SJCRH30 (cell line): ENCODE measurements around the gene SPATA13. TPM values are rescaled to one million over a fixed set of nuclear protein-coding genes. Genes with fewer than 3 reads are reported as not detected.

Source experiments
- DNase-seq, 2 experiments: peaks; one replicate each; pipeline ENCODE4 v3.0.0-alpha.2; 2015 to 2020
- H3K27ac ChIP-seq: fragments of 250-450 bp; sonication (Bioruptor Pico); 2 replicates; pipeline ENCODE4 v1.5.1; 2020; ENCODE audit warnings: mild to moderate bottlenecking, moderate library complexity
- H3K27me3 ChIP-seq: fragments of 250-450 bp; sonication (Bioruptor Pico); 2 replicates; pipeline ENCODE4 v1.5.1; 2020; ENCODE audit warnings: mild to moderate bottlenecking, moderate library complexity
- H3K36me3 ChIP-seq: fragments of 250-450 bp; sonication (Bioruptor Pico); 2 replicates; pipeline ENCODE4 v1.5.1; 2020; ENCODE audit warnings: mild to moderate bottlenecking, moderate library complexity
- H3K4me1 ChIP-seq: fragments of 250-450 bp; sonication (Bioruptor Pico); 2 replicates; pipeline ENCODE4 v1.5.1; 2020; ENCODE audit warnings: mild to moderate bottlenecking, moderate library complexity
- H3K4me3 ChIP-seq: fragments of 250-450 bp; sonication (Bioruptor Pico); 2 replicates; pipeline ENCODE4 v1.5.1; 2020; ENCODE audit warnings: mild to moderate bottlenecking, moderate library complexity
- H3K9me3 ChIP-seq: fragments of 250-450 bp; sonication (Bioruptor Pico); replicated peaks from 2 replicates; pipeline ENCODE4 v1.5.1; 2020; ENCODE audit warnings: mild to moderate bottlenecking, moderate library complexity
- total RNA-seq: library from RNA; depleted of rRNA; stranded (reverse); fragments of >200 nt; shearing (Covaris generic); gene quantifications from 2 replicates; pipeline ENCODE4 v1.2.3, GENCODE V29; 2014

SPATA13 gene
- total RNA-seq, 1 experiment from 2014 or later, result 23.0 TPM

DNA sequence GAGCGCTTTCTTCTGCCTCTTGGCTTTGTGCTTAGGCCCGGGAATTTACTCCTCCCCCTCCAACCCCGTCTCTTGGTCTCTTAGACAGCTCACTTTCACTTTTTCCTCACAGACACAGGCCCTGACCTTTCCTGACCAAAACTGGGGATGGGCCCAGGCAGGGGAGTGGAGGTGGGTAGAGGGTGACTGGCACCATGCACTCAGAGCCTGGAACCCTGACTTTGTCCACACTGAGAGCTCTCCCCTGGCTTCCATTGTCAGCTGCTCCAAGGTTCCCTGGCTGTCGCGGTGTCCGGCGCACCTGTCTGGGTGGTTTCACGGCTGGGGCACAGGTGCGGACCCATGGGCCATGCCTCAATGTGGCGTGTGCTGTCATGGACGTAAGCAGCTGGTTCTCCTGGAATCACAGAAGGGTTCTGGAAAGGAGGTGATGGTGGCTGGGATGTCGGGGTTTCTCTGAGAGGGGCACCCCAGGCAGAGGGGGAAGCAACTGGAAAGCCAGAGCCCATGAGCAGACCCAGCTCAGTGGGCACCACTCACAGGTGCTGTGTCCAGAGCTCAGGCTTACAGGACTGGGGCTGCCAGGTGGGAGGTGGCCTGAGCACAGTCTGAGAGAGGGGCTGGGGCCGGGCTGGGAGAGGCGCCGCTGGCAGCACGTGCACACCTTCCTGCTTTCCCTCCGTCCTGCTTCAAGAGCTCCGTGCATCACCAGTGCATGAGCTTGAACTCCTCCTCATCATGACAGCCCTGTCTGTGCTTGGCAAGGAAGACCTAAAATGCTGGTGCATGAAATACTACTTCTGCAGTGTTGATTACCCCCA, 120.9 kb downstream of the SPATA13 start:
- Histone ChIP-seq H3K36me3 (no peaks in the 10 kb centered on the region; the same call in 1 of the 2 replicates), H3K27ac (no peak overlapping the region), H3K4me1 (0 out of 2 replicates have a peak, but pooled peaks cover 3% of the 10 kb centered on the region), H3K9me3 (no peaks in the 10 kb centered on the region), H3K27me3 (no peaks in the 10 kb centered on the region), H3K4me3 (no peak overlapping the region)
- peak in 1 of 2 experiments; percentile 28 for DNase-seq

DNA sequence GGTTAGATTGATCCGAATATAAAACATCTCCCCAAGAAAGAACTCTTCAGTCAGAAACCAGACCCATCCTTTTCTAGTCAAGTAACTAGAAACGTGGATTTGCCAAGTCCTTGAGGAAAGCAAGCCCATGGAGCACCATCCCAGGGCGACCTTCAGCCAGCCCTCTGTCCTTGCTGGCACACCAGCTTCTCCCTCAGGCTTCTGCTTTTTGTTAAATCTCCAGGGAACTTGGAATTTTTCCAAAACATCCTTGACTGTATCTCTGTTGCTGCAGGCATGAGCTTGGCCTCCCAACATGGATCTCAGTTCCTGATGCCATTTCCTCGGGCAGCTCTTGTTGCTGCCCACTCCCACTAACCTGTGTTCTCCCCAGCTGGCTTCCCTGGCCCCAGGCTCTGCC, 121.7 kb downstream of the SPATA13 start:
- Histone ChIP-seq H3K27ac (no peak overlapping the region), H3K9me3 (no peaks in the 10 kb centered on the region), H3K36me3 (no peaks in the 10 kb centered on the region; the same call in 1 of the 2 replicates), H3K27me3 (no peaks in the 10 kb centered on the region), H3K4me1 (0 out of 2 replicates have a peak, but pooled peaks cover 3% of the 10 kb centered on the region), H3K4me3 (no peak overlapping the region)
- DNase-seq, result no peak

DNA sequence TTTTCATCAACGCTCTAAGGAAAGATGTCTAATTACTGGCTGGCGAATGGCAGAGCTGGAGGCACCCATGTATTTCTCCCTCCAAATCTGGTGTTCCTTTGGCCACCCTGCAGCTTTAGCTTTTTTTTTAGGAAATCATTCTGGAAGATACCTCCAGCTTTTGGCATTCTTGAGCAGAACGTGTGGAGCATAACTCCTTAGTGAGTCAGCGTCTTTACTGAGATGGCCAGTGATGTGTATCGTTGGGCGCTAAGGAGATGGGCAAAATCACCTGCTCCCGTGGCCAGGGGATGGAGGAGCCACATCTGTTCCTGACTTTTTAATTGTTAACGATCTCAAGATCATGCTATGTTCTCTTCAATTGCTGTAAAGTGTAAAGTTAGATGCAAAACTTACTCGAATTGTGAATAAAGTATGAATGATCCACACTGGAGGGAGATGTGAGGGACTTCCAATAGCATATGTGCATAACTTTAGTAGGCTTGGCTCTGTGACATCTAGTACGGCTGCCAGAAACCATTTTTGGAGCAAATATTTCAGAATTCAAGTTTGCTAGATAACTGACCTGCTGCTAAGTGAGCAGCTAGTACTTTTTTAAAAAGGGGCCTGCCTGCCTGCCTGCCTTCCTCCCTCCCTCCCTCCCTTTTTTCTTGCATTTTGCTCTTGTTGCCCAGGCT, 124.5 kb downstream of the SPATA13 start:
- Histone ChIP-seq H3K36me3 (peaks cover 8% of the 10 kb centered on the region), H3K27me3 (no peaks in the 10 kb centered on the region), H3K9me3 (no peaks in the 10 kb centered on the region), H3K4me3 (no peak overlapping the region), H3K4me1 (no peaks in the 10 kb centered on the region), H3K27ac (no peak overlapping the region)
- no peak for DNase-seq

DNA sequence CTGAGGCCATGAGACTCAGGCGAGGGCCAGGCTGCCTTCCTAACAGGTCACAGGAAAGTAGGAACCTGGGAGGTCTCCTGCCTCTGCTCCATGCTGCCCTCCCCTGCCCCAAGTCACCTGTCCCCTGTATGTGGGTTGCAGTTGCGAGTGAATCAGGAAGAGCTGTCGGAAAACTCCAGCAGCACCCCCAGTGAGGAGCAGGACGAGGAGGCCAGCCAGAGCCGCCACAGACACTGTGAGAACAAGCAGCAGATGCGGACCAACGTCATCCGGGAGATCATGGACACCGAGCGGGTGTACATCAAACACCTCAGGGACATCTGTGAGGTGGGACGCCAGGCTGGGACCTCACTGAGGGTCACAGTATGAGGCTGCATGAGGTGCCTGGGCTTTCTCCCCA, 126.1 kb downstream of the SPATA13 start:
- Histone ChIP-seq H3K4me1 (no peaks in the 10 kb centered on the region), H3K27ac (no peak overlapping the region), H3K9me3 (no peaks in the 10 kb centered on the region), H3K4me3 (no peak overlapping the region), H3K27me3 (no peaks in the 10 kb centered on the region), H3K36me3 (peaks cover 13% of the 10 kb centered on the region)
- DNase-seq, result no peak

DNA sequence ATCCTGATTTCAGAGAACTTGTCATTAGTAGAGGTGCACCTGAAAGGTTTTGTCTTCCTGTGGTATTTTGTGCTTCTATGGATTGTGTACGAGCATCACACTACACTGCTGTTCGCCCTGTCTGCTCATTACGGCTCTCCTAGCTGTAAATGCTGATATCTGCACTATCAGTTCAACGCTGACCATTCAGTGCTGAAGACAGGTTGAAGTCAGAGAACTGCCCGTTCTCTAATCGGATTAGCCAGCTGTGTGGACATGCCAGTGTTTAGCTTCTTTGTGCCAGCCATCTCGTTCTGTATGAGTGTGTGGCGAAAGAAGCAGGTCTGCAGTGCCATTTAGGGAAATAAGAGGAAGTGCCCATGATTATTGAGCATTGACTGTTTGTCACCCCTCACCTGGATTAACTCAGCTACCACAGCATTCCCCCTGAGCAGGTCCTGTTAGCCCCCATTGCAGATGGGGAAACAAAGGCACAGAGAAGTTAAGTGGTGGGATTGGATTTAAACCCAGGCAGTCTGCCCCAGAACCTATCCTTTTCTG, 127.3 kb downstream of the SPATA13 start:
- Histone ChIP-seq H3K4me3 (no peak overlapping the region), H3K9me3 (no peaks in the 10 kb centered on the region), H3K27me3 (no peaks in the 10 kb centered on the region), H3K36me3 (peaks cover 20% of the 10 kb centered on the region), H3K27ac (no peak overlapping the region), H3K4me1 (no peaks in the 10 kb centered on the region)
- no peak for DNase-seq

DNA sequence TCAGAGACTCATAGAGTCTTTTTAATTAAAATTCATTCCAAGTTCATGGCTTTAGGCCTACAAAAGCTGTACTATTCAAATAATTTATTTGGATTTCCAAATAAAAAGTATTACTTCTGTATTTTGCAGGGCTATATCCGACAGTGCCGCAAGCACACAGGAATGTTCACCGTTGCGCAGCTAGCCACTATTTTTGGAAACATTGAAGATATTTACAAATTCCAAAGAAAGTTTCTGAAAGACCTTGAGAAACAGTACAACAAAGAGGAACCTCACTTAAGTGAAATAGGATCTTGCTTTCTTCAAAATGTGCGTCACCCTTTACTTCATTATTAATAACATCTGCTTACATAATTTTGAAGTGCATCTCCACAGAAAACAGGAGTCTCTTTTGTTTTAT, 128.3 kb downstream of the SPATA13 start:
- DNase-seq, result no peak
- no peaks in the 10 kb centered on the region for H3K9me3 ChIP-seq
- no peak overlapping the region for H3K4me3 ChIP-seq
- no peaks in the 10 kb centered on the region for H3K4me1 ChIP-seq
- H3K27me3 ChIP-seq, result no peaks in the 10 kb centered on the region
- peaks cover 25% of the 10 kb centered on the region for H3K36me3 ChIP-seq
- H3K27ac ChIP-seq, result no peak overlapping the region

DNA sequence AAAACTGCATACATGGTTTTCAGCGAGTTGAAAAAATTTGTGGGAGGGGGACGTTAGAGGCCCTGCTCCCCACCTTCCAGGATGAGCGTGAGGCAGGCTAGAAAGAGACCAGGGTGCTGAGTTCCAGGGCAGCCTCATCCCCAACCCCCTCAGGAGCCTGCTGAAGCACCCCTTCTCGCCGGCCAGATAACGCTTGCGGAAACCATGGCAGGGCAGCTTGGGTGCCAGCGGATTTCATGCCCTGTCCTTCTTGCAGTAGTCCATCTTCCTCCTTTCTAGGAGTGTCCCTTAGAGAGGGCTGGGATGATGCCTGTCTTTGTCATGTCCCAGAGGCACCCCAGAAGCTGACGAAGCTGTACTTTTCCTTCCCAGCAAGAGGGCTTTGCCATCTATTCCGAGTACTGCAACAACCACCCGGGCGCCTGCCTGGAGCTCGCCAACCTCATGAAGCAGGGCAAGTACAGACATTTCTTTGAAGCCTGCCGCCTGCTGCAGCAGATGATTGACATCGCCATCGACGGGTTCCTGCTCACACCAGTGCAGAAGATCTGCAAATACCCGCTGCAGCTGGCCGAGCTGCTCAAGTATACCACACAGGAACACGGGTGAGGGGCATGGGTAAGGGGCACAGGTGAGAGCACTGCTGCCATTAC, 129.9 kb downstream of the SPATA13 start:
- H3K27me3 ChIP-seq, result no peaks in the 10 kb centered on the region
- no peak overlapping the region for H3K27ac ChIP-seq
- H3K9me3 ChIP-seq, result no peaks in the 10 kb centered on the region
- H3K36me3 ChIP-seq, result peaks cover 29% of the 10 kb centered on the region
- H3K4me1 ChIP-seq, result no peaks in the 10 kb centered on the region
- no peak overlapping the region for H3K4me3 ChIP-seq
- no peak for DNase-seq

DNA sequence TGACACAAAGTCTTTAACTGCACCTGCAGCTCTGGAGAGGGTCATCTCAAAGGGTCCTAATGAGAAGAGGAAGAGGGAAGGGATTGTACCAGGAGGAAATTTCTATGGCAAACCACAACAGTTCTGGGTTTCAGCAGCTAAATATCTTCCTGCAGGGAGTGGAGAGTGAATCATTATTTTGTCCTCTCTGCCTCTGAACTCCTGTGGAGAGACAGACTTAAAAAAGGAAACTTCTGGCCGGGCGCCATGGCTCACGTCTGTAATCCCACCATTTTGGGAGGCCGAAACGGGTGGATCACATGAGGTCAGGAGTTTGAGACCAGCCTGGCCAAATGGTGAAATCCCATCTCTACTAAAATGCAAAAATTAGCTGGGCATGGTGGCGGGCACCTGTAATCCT, 132.0 kb downstream of the SPATA13 start:
- no peak overlapping the region for H3K4me3 ChIP-seq
- H3K4me1 ChIP-seq, result no peaks in the 10 kb centered on the region
- H3K36me3 ChIP-seq, result peaks cover 32% of the 10 kb centered on the region
- no peak overlapping the region for H3K27ac ChIP-seq
- H3K9me3 ChIP-seq, result no peaks in the 10 kb centered on the region
- no peak for DNase-seq
- H3K27me3 ChIP-seq, result no peaks in the 10 kb centered on the region

DNA sequence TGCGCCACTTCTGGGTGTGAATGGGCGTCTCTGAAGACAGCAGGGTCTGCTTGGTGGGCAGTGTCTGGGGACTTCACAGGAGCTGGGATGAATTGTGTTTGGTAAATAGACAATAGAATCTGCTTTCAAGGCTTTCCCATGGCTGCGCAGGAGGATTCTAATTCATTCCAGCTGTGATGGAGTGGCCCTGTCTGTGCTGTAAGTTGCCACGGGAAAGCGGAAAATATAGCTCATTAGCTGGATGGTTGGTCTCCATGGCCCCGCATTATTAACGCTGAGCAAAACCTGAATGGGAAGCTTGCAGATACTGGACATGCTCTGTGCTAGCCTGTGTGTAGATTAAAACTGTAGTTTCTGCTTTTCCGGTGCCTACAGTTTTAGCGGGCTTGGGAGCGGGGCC, 133.2 kb downstream of the SPATA13 start:
- no peak for DNase-seq
- no peaks in the 10 kb centered on the region for H3K9me3 ChIP-seq
- H3K27ac ChIP-seq, result no peak overlapping the region
- peaks cover 37% of the 10 kb centered on the region for H3K36me3 ChIP-seq
- H3K27me3 ChIP-seq, result no peaks in the 10 kb centered on the region
- no peaks in the 10 kb centered on the region for H3K4me1 ChIP-seq
- no peak overlapping the region for H3K4me3 ChIP-seq

DNA sequence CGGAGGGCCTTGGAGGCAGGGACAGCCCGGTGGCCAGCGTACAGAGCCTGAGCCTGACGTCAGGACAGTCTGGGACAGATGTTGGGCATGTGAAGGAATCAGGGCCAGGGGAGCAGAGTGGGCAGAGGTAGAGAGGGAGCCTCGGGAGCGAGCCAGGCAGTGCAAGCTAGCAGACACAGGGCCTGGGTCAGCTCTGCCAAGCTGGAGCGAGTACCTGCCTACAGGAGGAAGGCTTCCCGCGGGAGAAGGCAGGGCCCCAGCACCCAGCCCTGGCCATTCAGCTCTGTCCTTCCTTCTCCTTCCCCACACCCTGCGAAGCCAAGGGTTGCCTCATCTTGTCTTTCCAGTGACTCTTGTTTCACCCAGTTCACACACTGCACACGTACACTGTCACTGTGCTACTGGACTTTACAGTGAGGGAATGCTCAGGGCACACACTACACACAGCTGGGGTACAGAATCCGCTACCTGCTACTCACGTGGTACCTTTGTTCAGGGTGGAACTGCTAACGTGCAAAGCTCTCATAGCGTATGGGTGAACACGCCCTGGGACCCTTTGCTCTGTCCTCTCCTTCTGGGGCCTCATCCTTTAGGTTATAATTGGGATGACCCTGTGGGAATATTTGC, 139.1 kb downstream of the SPATA13 start:
- DNase-seq, result no peak
- Histone ChIP-seq H3K36me3 (peaks cover 14% of the 10 kb centered on the region), H3K4me3 (no peak overlapping the region), H3K27ac (no peak overlapping the region), H3K27me3 (no peaks in the 10 kb centered on the region), H3K4me1 (no peaks in the 10 kb centered on the region), H3K9me3 (no peaks in the 10 kb centered on the region)

DNA sequence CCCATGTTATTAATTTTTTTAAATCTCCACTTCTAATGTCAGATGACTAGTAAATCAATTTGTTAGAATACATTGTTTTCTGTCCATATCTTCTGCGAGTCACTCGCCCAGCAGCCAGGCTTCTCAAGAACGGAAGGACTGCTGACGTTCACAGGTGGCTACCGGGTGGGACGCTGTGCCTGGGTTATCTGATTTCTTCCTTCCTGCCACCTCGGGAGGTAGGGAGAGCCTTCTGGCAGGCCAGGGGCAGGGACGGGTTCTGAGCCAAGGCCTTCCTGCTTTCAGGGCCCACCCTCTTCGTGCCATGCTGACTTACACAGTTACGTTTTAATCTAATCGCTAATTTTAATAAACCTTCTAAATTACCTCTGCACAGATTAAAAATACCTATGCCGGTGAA, 140.9 kb downstream of the SPATA13 start:
- no peaks in the 10 kb centered on the region for H3K27me3 ChIP-seq
- H3K27ac ChIP-seq, result no peak overlapping the region
- no peak overlapping the region for H3K4me3 ChIP-seq
- H3K4me1 ChIP-seq, result no peaks in the 10 kb centered on the region
- no peak for DNase-seq
- no peaks in the 10 kb centered on the region for H3K9me3 ChIP-seq
- peaks cover 18% of the 10 kb centered on the region for H3K36me3 ChIP-seq

DNA sequence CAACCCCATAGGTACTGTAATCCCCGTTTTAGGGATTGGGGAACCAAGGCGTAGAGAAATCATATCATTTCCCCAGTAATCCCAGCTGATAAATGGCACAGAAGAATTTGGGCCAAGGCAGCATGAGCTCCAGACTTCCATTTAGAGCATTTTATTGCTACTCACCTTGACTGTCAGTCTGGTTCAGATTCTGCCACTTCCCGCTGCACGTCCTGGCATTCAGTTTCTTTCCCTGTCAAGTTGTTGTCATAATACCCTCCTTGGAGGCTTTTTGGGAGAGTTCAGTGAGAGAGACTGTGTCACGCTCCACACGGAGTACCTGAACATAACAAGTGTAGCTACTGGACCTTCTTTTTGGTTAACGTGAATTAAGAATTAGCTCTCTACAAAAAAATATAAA, 141.4 kb downstream of the SPATA13 start:
- Histone ChIP-seq H3K27ac (no peak overlapping the region), H3K27me3 (no peaks in the 10 kb centered on the region), H3K36me3 (peaks cover 18% of the 10 kb centered on the region), H3K4me1 (no peaks in the 10 kb centered on the region), H3K9me3 (no peaks in the 10 kb centered on the region), H3K4me3 (no peak overlapping the region)
- no peak for DNase-seq

DNA sequence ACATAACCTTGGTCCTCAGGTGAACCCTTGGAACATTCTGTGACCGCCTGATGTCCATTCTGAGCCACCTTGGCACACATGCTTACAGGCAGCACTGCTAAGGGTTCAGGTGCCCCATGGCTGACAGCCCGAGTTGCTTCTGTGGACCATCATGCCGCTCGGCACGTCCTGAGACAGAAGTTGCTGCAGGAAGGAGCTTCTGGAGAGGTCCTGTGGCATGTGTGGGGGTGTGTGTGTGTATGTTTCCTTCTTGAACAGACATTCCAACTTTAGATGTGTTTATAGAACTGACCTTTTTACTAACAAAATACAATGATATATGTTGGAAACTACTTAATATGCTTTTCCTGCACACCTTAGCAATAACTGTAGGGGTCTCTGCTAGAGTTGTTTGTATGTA, 144.1 kb downstream of the SPATA13 start:
- Histone ChIP-seq H3K27ac (no peak overlapping the region), H3K4me3 (no peak overlapping the region), H3K36me3 (peaks cover 10% of the 10 kb centered on the region), H3K4me1 (no peaks in the 10 kb centered on the region), H3K9me3 (no peaks in the 10 kb centered on the region), H3K27me3 (no peaks in the 10 kb centered on the region)
- no peak for DNase-seq

DNA sequence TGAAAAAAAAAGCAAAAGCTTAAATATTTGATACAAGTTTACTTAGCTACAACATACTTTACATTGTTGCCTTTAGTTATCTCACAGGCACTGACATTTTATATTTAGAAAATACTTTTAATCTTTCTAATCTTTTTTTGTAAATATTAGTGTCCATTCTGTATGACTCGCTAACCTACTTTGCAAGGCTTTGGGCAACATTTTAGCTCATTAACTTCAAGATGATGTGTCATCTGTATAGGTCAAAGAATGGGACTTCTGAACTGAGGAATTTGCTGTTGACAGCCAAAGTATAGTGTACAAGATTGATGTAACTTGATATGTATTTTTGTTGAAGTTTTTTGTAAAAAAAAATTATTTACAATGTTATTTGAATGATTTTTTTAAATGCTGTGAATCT, 146.1 kb downstream of the SPATA13 start:
- Histone ChIP-seq H3K27me3 (no peaks in the 10 kb centered on the region), H3K9me3 (no peaks in the 10 kb centered on the region), H3K27ac (no peak overlapping the region), H3K4me1 (no peaks in the 10 kb centered on the region), H3K36me3 (peaks cover 10% of the 10 kb centered on the region), H3K4me3 (no peak overlapping the region)
- no peak for DNase-seq
